ENCODE data around the gene ITPRIP.

GRCh38 chr10:104281694-104282093, 56.6 kb downstream of the ITPRIP start:
- TF ChIP-seq TAF1 (IDR thresholded peaks at IDR 0.05; ENCODE audit: low read depth, low read length) (no peak), POLR2AphosphoS5 (IDR thresholded peaks at IDR 0.05; ENCODE audit: low read depth, low read length) (no peak), POLR2A (IDR thresholded peaks at IDR 0.05; ENCODE audit: low read depth, low read length) (no peak), POU2F2 (IDR thresholded peaks at IDR 0.05; ENCODE audit: low read depth, low read length) (no peak), SPI1 (IDR thresholded peaks at IDR 0.05; ENCODE audit: low read depth, low read length) (no peak)

Data from GM12891 (cell line).